Liver (tissue), 9 donors: Measurements from ENCODE around the gene KLHL42. TPM values are rescaled to one million over a fixed set of nuclear protein-coding genes. Genes with fewer than 3 reads are reported as not detected.
A peak's percentile ranks its signal among the peaks of the same experiment; 100 is the strongest.

Experiments used
- DNase-seq: peaks from one replicate; pipeline ENCODE4 v3.0.0-alpha.2; 2017; ENCODE audit warnings: low spot score
- H3K27ac ChIP-seq, 2 donors: one replicate each; pipeline ENCODE4 v1.7.0; 2013; ENCODE audit warnings: inconsistent platforms in 2 of 2, low read length in 2 of 2, control low read depth in 1 of 2, low read depth in 1 of 2, mild to moderate bottlenecking in 1 of 2
- H3K27me3 ChIP-seq, 4 donors: one replicate each; pipeline versions ENCODE4 v1.6.1 to v1.7.0; 2013; ENCODE audit warnings: low read length in 3 of 4, inconsistent platforms in 1 of 4, mild to moderate bottlenecking in 1 of 4, moderate library complexity in 1 of 4; ENCODE audit not compliant: control insufficient read depth in 4 of 4, insufficient read depth in 4 of 4
- H3K36me3 ChIP-seq, 4 donors: one replicate each; pipeline versions ENCODE4 v1.6.1 to v1.7.0; 2013; ENCODE audit warnings: low read length in 3 of 4, mild to moderate bottlenecking in 3 of 4, low read depth in 1 of 4, moderate library complexity in 1 of 4; ENCODE audit not compliant: control insufficient read depth in 4 of 4, insufficient read depth in 3 of 4
- H3K4me1 ChIP-seq, 4 donors: one replicate each; pipeline versions ENCODE4 v1.6.1 to v1.7.0; 2013; ENCODE audit warnings: low read length in 3 of 4, mild to moderate bottlenecking in 3 of 4, moderate library complexity in 1 of 4; ENCODE audit not compliant: control insufficient read depth in 4 of 4, insufficient read depth in 4 of 4
- H3K4me3 ChIP-seq, 3 donors: one replicate each; pipeline versions ENCODE4 v1.6.1 to v1.7.0; 2013; ENCODE audit warnings: low read length in 3 of 3, control low read depth in 1 of 3, low read depth in 1 of 3, mild to moderate bottlenecking in 1 of 3
- H3K9ac ChIP-seq, 2 donors: one replicate each; pipeline ENCODE4 v1.7.0; 2013; ENCODE audit warnings: low read length in 2 of 2, mild to moderate bottlenecking in 2 of 2, moderate library complexity in 2 of 2, control low read depth in 1 of 2, low read depth in 1 of 2
- H3K9me3 ChIP-seq, 4 donors: one replicate each; pipeline versions ENCODE4 v1.6.1 to v1.7.0; 2013; ENCODE audit warnings: low read length in 3 of 4; ENCODE audit not compliant: control insufficient read depth in 4 of 4
- ATF3 ChIP-seq: IDR thresholded peaks from 2 replicates; pipeline ENCODE4 v1.6.1; 2016; ENCODE audit warnings: antibody characterized with exemption
- CTCF ChIP-seq: fragments of 150-350 bp; IDR thresholded peaks from 2 replicates; pipeline ENCODE4 v1.5.1; 2017; ENCODE audit warnings: improper control_type of control experiment, low read depth, low read length; ENCODE audit not compliant: missing input control
- EGR1 ChIP-seq, 2 donors: IDR thresholded peaks; 2 replicates each; pipeline ENCODE4 v1.6.1; 2016 to 2018; ENCODE audit warnings: antibody characterized with exemption in 2 of 2, low read depth in 2 of 2
- FOXA1 ChIP-seq: IDR thresholded peaks from 2 replicates; pipeline ENCODE4 v1.6.1; 2016; ENCODE audit warnings: antibody characterized with exemption
- FOXA2 ChIP-seq: IDR thresholded peaks from 2 replicates; pipeline ENCODE4 v1.6.1; 2016; ENCODE audit warnings: antibody characterized with exemption
- GABPA ChIP-seq, 2 donors: IDR thresholded peaks in 1 of 2; conservative IDR thresholded peaks in 1 of 2; 2 replicates each; pipeline ENCODE4 v1.6.1; 2016; ENCODE audit warnings: antibody characterized with exemption in 2 of 2, mild to moderate bottlenecking in 1 of 2, moderate library complexity in 1 of 2
- HNF4A ChIP-seq, 2 donors: conservative IDR thresholded peaks; 2 replicates each; pipeline ENCODE4 v1.6.1; 2016; ENCODE audit warnings: antibody characterized with exemption in 2 of 2, mild to moderate bottlenecking in 2 of 2
- HNF4G ChIP-seq: IDR thresholded peaks from 2 replicates; pipeline ENCODE4 v1.6.1; 2016; ENCODE audit warnings: antibody characterized with exemption
- JUND ChIP-seq, 2 donors: IDR thresholded peaks; 2 replicates each; pipeline ENCODE4 v1.6.1; 2016; ENCODE audit warnings: antibody characterized with exemption in 2 of 2
- MAX ChIP-seq: IDR thresholded peaks from 2 replicates; pipeline ENCODE4 v1.6.1; 2016; ENCODE audit warnings: antibody characterized with exemption
- NR2F2 ChIP-seq: IDR thresholded peaks from 2 replicates; pipeline ENCODE4 v1.6.1; 2016; ENCODE audit warnings: antibody characterized with exemption
- RAD21 ChIP-seq, 2 donors: IDR thresholded peaks; 2 replicates each; pipeline ENCODE4 v1.6.1; 2016; ENCODE audit warnings: antibody characterized with exemption in 2 of 2, mild to moderate bottlenecking in 2 of 2
- REST ChIP-seq: IDR thresholded peaks from 2 replicates; pipeline ENCODE4 v1.6.1; 2016; ENCODE audit warnings: antibody characterized with exemption, mild to moderate bottlenecking
- RXRA ChIP-seq, 2 donors: IDR thresholded peaks; 2 replicates each; pipeline ENCODE4 v1.6.1; 2017 to 2018; ENCODE audit warnings: antibody characterized with exemption in 2 of 2, mild to moderate bottlenecking in 1 of 2
- SP1 ChIP-seq: IDR thresholded peaks from 2 replicates; pipeline ENCODE4 v1.6.1; 2018; ENCODE audit warnings: antibody characterized with exemption, mild to moderate bottlenecking
- TAF1 ChIP-seq: conservative IDR thresholded peaks from 2 replicates; pipeline ENCODE4 v1.6.1; 2016; ENCODE audit warnings: antibody characterized with exemption, mild to moderate bottlenecking
- YY1 ChIP-seq: IDR thresholded peaks from 2 replicates; pipeline ENCODE4 v1.6.1; 2016; ENCODE audit warnings: antibody characterized with exemption, mild to moderate bottlenecking
- ZBTB33 ChIP-seq: IDR thresholded peaks from 2 replicates; pipeline ENCODE4 v1.6.1; 2016; ENCODE audit warnings: antibody characterized with exemption
- WGBS: extraction: QIAGEN DNeasy Blood & Tissue Kit; methylation state at CpG from one replicate; pipeline ENCODE4 v1.1.7; 2013; 5-methylcytosine and 5-hydroxymethylcytosine counted together
- polyA plus RNA-seq, 2 donors: library from polyadenylated mRNA; stranded (reverse) in 1 of 2; unstranded in 1 of 2; fragments of 200-250 nt in 1 of 2; fragments of >200 nt in 1 of 2; fragmentation: Nextera tagmentation in 1 of 2; extraction: Ambion mirVana in 1 of 2; gene quantifications; one replicate each; pipeline versions ENCODE4 v1.2.1 to v1.2.3, GENCODE V29; 2013 to 2015
- total RNA-seq, 2 donors: library from RNA; depleted of rRNA; stranded (reverse); fragments of >200 nt; gene quantifications; one replicate each; pipeline ENCODE4 v1.2.3, GENCODE V29; 2014
- donor health status: healthy.
- donor health status: healthy.
- donor health status: healthy.
- donor health status: healthy.
- donor health status: healthy.

KLHL42 gene
- total and polyA plus RNA-seq, 4 donors = 3.6 to 13.4 (median 6.4) TPM

GRCh38 chr12:27754795-27755194 is 25.2 kb upstream of the KLHL42 start:
- Histone ChIP-seq H3K36me3 (peaks cover 0 to 9% (median 3%) of the 10 kb centered on the region in 4 donors), H3K4me3 (no peak overlapping the region), H3K27ac (no peak overlapping the region), H3K9ac (no peak overlapping the region), H3K9me3 (no peaks in the 10 kb centered on the region), H3K27me3 (no peaks in the 10 kb centered on the region), H3K4me1 (peaks cover 3 to 18% (median 4%) of the 10 kb centered on the region in 4 donors)
- peak; percentile 68 for TF ChIP-seq SP1
- TF ChIP-seq REST = peak; percentile 34
- TF ChIP-seq MAX = peak; percentile 80
- TF ChIP-seq JUND (IDR thresholded peaks at IDR 0.05) = peak; percentile 34 to 52
- peak; percentile 78 to 89 for TF ChIP-seq RXRA (IDR thresholded peaks at IDR 0.05)
- peak; percentile 58 for TF ChIP-seq ZBTB33
- peak; percentile 44 for TF ChIP-seq FOXA2
- TF ChIP-seq HNF4G = peak; percentile 79
- no peak for TF ChIP-seq YY1
- peak in 1 of 2 donors; percentile 17 for TF ChIP-seq GABPA (IDR thresholded peaks at IDR 0.05 in 1 of 2, conservative IDR thresholded peaks at IDR 0.05 in 1 of 2)
- TF ChIP-seq ATF3 = no peak
- peak; percentile 94 to 96 for TF ChIP-seq HNF4A (conservative IDR thresholded peaks at IDR 0.05)
- TF ChIP-seq TAF1 = no peak
- TF ChIP-seq EGR1 (IDR thresholded peaks at IDR 0.05; ENCODE audit: low read depth in 2 of 2) = peak in 1 of 2 donors; percentile 20
- no peak for TF ChIP-seq FOXA1
- TF ChIP-seq RAD21 (IDR thresholded peaks at IDR 0.05) = peak in 1 of 2 donors; percentile 12
- no peak for TF ChIP-seq CTCF
- peak; percentile 29 for TF ChIP-seq NR2F2
- 30% methylated on average over 3 of the region's 3 CpGs for WGBS
- no peak for DNase-seq
